ENCODE results near the gene ALOX12. TPM values are rescaled to one million over a fixed set of nuclear protein-coding genes. Genes with fewer than 3 reads are reported as not detected.

ALOX12 gene
- total RNA-seq, 1 donor from 2014 or later = not detected

GRCh38 chr17:7029659-7030058 is 33.8 kb downstream of the ALOX12 start:
- peaks cover 7% of the 10 kb centered on the region for H3K9me3 Mint-ChIP-seq
- intact Hi-C loops (cut with micrococcal nuclease) = loop anchor here (10.0 kb wide), 1 partner anchor 655 kb away; the partner anchor contains the start of genes TP53 and WRAP53
- peaks cover 60% of the 10 kb centered on the region for H3K4me1 Mint-ChIP-seq (ENCODE audit: low read depth)
- peaks cover 9% of the 10 kb centered on the region for H3K36me3 Mint-ChIP-seq (ENCODE audit: low read depth)
- no peaks in the 10 kb centered on the region for H3K27me3 Mint-ChIP-seq (ENCODE audit: insufficient read depth)
- peak overlapping the region; percentile 73 for H3K4me3 Mint-ChIP-seq
- DNase-seq (ENCODE audit: low spot score) = no peak
- peak overlapping the region; percentile 94 for H3K27ac Mint-ChIP-seq

GRCh38 chr17:7034955-7035590 is 39.2 kb downstream of the ALOX12 start:
- no peak for DNase-seq (ENCODE audit: low spot score)
- intact Hi-C loops (cut with micrococcal nuclease) = loop anchor here (1.0 to 10.0 kb wide), 7 partner anchors 12 to 1549 kb away; partner anchors contain the start of genes BCL6B, DERL2, EIF5A and GABARAP
- peak overlapping the region; percentile 95 for H3K4me3 Mint-ChIP-seq
- peak overlapping the region; percentile 93 for H3K27ac Mint-ChIP-seq
- peaks cover 1% of the 10 kb centered on the region for H3K9me3 Mint-ChIP-seq
- H3K4me1 Mint-ChIP-seq (ENCODE audit: low read depth) = peaks cover 70% of the 10 kb centered on the region
- no peaks in the 10 kb centered on the region for H3K27me3 Mint-ChIP-seq (ENCODE audit: insufficient read depth)
- H3K36me3 Mint-ChIP-seq (ENCODE audit: low read depth) = peaks cover 18% of the 10 kb centered on the region

GRCh38 chr17:7035591-7036368 is 39.9 kb downstream of the ALOX12 start, which contains the start of gene SLC16A13:
Gene SLC16A13, plus strand, starts transcription at chr17:7036015. Its CDS starts 368 bp downstream, at chr17:7036383.
- H3K4me3 Mint-ChIP-seq = peak within 1 kb of the TSS; percentile 95
- intact Hi-C loops (cut with micrococcal nuclease) = loop anchor here (1.0 to 10.0 kb wide), 8 partner anchors 11 to 1549 kb away; partner anchors contain the start of genes BCL6B, DERL2, EIF5A and GABARAP
- H3K36me3 Mint-ChIP-seq (ENCODE audit: low read depth) = peaks cover 18% of the 10 kb centered on the region
- H3K9me3 Mint-ChIP-seq = no peaks in the 10 kb centered on the region
- H3K27ac Mint-ChIP-seq = peak within 1 kb of the TSS; percentile 93
- peak; percentile 99 for DNase-seq (ENCODE audit: low spot score)
- peaks cover 62% of the 10 kb centered on the region for H3K4me1 Mint-ChIP-seq (ENCODE audit: low read depth)
- no peaks in the 10 kb centered on the region for H3K27me3 Mint-ChIP-seq (ENCODE audit: insufficient read depth)

- H3K27me3 Mint-ChIP-seq (ENCODE audit: insufficient read depth) = peaks cover 2% of the 10 kb centered on the region
- H3K36me3 Mint-ChIP-seq (ENCODE audit: low read depth) = peaks cover 15% of the 10 kb centered on the region
- DNase-seq (ENCODE audit: low spot score) = no peak
- peaks cover 41% of the 10 kb centered on the region for H3K4me1 Mint-ChIP-seq (ENCODE audit: low read depth)
- no peaks in the 10 kb centered on the region for H3K9me3 Mint-ChIP-seq
- intact Hi-C loops (cut with micrococcal nuclease) = loop anchor here (5.0 to 10.0 kb wide), 3 partner anchors 269 to 647 kb away; partner anchors contain the start of genes EIF5A, TP53 and WRAP53
- H3K27ac Mint-ChIP-seq = peak overlapping the region; percentile 22
- H3K4me3 Mint-ChIP-seq = peak overlapping the region; percentile 57
Measured at GRCh38 chr17:7038025-7038862, 42.4 kb downstream of the ALOX12 start.

GRCh38 chr17:7039832-7040231 is 44.0 kb downstream of the ALOX12 start:
- Mint-ChIP-seq H3K27ac (peak overlapping the region; percentile 77), H3K27me3 (ENCODE audit: insufficient read depth) (peaks cover 7% of the 10 kb centered on the region), H3K9me3 (no peaks in the 10 kb centered on the region), H3K36me3 (ENCODE audit: low read depth) (peaks cover 12% of the 10 kb centered on the region), H3K4me3 (no peak overlapping the region), H3K4me1 (ENCODE audit: low read depth) (peaks cover 31% of the 10 kb centered on the region)
- intact Hi-C loops (cut with micrococcal nuclease) = loop anchor here (5.0 to 10.0 kb wide), 3 partner anchors 267 to 645 kb away; partner anchors contain the start of genes EIF5A, TP53 and WRAP53
- no peak for DNase-seq (ENCODE audit: low spot score)

GRCh38 chr17:7041607-7042500 is 46.0 kb downstream of the ALOX12 start:
- Mint-ChIP-seq H3K9me3 (no peaks in the 10 kb centered on the region), H3K36me3 (ENCODE audit: low read depth) (peaks cover 12% of the 10 kb centered on the region), H3K27me3 (ENCODE audit: insufficient read depth) (peaks cover 10% of the 10 kb centered on the region), H3K4me3 (peak overlapping the region; percentile 39), H3K4me1 (ENCODE audit: low read depth) (peaks cover 25% of the 10 kb centered on the region), H3K27ac (no peak overlapping the region)
- intact Hi-C loops (cut with micrococcal nuclease) = no loop called here
- no peak for DNase-seq (ENCODE audit: low spot score)

GRCh38 chr17:7042501-7043181 is 46.8 kb downstream of the ALOX12 start:
- H3K9me3 Mint-ChIP-seq = no peaks in the 10 kb centered on the region
- H3K4me1 Mint-ChIP-seq (ENCODE audit: low read depth) = peaks cover 32% of the 10 kb centered on the region
- H3K27me3 Mint-ChIP-seq (ENCODE audit: insufficient read depth) = peaks cover 10% of the 10 kb centered on the region
- H3K27ac Mint-ChIP-seq = no peak overlapping the region
- no peak for DNase-seq (ENCODE audit: low spot score)
- peaks cover 12% of the 10 kb centered on the region for H3K36me3 Mint-ChIP-seq (ENCODE audit: low read depth)
- H3K4me3 Mint-ChIP-seq = peak overlapping the region; percentile 54
- intact Hi-C loops (cut with micrococcal nuclease) = no loop called here

GRCh38 chr17:7043182-7043496 is 47.3 kb downstream of the ALOX12 start:
- Mint-ChIP-seq H3K27ac (no peak overlapping the region), H3K4me1 (ENCODE audit: low read depth) (peaks cover 33% of the 10 kb centered on the region), H3K4me3 (peak overlapping the region; percentile 54), H3K9me3 (no peaks in the 10 kb centered on the region), H3K36me3 (ENCODE audit: low read depth) (peaks cover 12% of the 10 kb centered on the region), H3K27me3 (ENCODE audit: insufficient read depth) (peaks cover 10% of the 10 kb centered on the region)
- DNase-seq (ENCODE audit: low spot score) = no peak
- intact Hi-C loops (cut with micrococcal nuclease) = no loop called here

- no peak within 1 kb of the TSS for H3K27ac Mint-ChIP-seq
- peaks cover 28% of the 10 kb centered on the region for H3K4me1 Mint-ChIP-seq (ENCODE audit: low read depth)
- no peaks in the 10 kb centered on the region for H3K9me3 Mint-ChIP-seq
- intact Hi-C loops (cut with micrococcal nuclease) = no loop called here
- H3K36me3 Mint-ChIP-seq (ENCODE audit: low read depth) = peaks cover 9% of the 10 kb centered on the region
- no peak for DNase-seq (ENCODE audit: low spot score)
- peaks cover 10% of the 10 kb centered on the region for H3K27me3 Mint-ChIP-seq (ENCODE audit: insufficient read depth)
- H3K4me3 Mint-ChIP-seq = peak within 1 kb of the TSS; percentile 54
Measured at GRCh38 chr17:7043497-7044198, 47.8 kb downstream of the ALOX12 start, which contains the start of gene SLC16A11. Gene SLC16A11, minus strand, starts transcription at chr17:7044092. Its CDS starts 579 bp downstream, at chr17:7043513.

GRCh38 chr17:7045492-7046126 is 49.8 kb downstream of the ALOX12 start:
- peaks cover 20% of the 10 kb centered on the region for H3K4me1 Mint-ChIP-seq (ENCODE audit: low read depth)
- intact Hi-C loops (cut with micrococcal nuclease) = loop anchor here (1.0 to 5.0 kb wide), 6 partner anchors 9 to 392 kb away; partner anchors contain the start of genes FGF11, SLC16A13 and TMEM102
- H3K27ac Mint-ChIP-seq = no peak overlapping the region
- no peaks in the 10 kb centered on the region for H3K9me3 Mint-ChIP-seq
- no peak for DNase-seq (ENCODE audit: low spot score)
- H3K4me3 Mint-ChIP-seq = peak overlapping the region; percentile 66
- no peaks in the 10 kb centered on the region for H3K36me3 Mint-ChIP-seq (ENCODE audit: low read depth)
- peaks cover 10% of the 10 kb centered on the region for H3K27me3 Mint-ChIP-seq (ENCODE audit: insufficient read depth)
